ENCODE data around the gene FLII. TPM values are rescaled to one million over a fixed set of nuclear protein-coding genes. Genes with fewer than 3 reads are reported as not detected.

Gene FLII
- total RNA-seq, 1 donor from 2014 or later, result 183 TPM

- Mint-ChIP-seq H3K9me3 (no peaks in the 10 kb centered on the region), H3K36me3 (ENCODE audit: low read depth) (peaks cover 2% of the 10 kb centered on the region), H3K27ac (ENCODE audit: unreplicated experiment) (peak overlapping the region; percentile 62), H3K4me1 (peaks cover 9% of the 10 kb centered on the region), H3K4me3 (no peak overlapping the region), H3K27me3 (ENCODE audit: low read depth) (no peaks in the 10 kb centered on the region)
- no peak for TF ChIP-seq CTCF (conservative IDR thresholded peaks at IDR 0.05)
- DNase-seq (ENCODE audit: low read depth, low spot score), result no peak
Observed at GRCh38 chr17:18253947-18254821, 4.4 kb downstream of the FLII start.

- Mint-ChIP-seq H3K27ac (ENCODE audit: unreplicated experiment) (no peak overlapping the region), H3K4me1 (peaks cover 9% of the 10 kb centered on the region), H3K36me3 (ENCODE audit: low read depth) (peaks cover 2% of the 10 kb centered on the region), H3K4me3 (peak overlapping the region; percentile 49), H3K27me3 (ENCODE audit: low read depth) (no peaks in the 10 kb centered on the region), H3K9me3 (no peaks in the 10 kb centered on the region)
- no peak for TF ChIP-seq CTCF (conservative IDR thresholded peaks at IDR 0.05)
- no peak for DNase-seq (ENCODE audit: low read depth, low spot score)
Observed at GRCh38 chr17:18253187-18253884, 5.2 kb downstream of the FLII start.

- no peak overlapping the region for H3K4me3 Mint-ChIP-seq
Observed at GRCh38 chr17:18252160-18252559, 6.4 kb downstream of the FLII start.

GRCh38 chr17:18251204-18251603, 7.3 kb downstream of the FLII start:
- Mint-ChIP-seq H3K4me3 (no peak overlapping the region), H3K9me3 (no peaks in the 10 kb centered on the region), H3K27me3 (ENCODE audit: low read depth) (peaks cover 2% of the 10 kb centered on the region), H3K4me1 (peaks cover 4% of the 10 kb centered on the region), H3K27ac (ENCODE audit: unreplicated experiment) (no peak overlapping the region), H3K36me3 (ENCODE audit: low read depth) (peaks cover 5% of the 10 kb centered on the region)
- DNase-seq (ENCODE audit: low read depth, low spot score), result no peak
- TF ChIP-seq CTCF (conservative IDR thresholded peaks at IDR 0.05), result no peak

More at GRCh38 chr17:18252160-18252559, 6.4 kb downstream of the FLII start:
- H3K9me3 Mint-ChIP-seq, result no peaks in the 10 kb centered on the region
- no peak overlapping the region for H3K27ac Mint-ChIP-seq (ENCODE audit: unreplicated experiment)
- peaks cover 5% of the 10 kb centered on the region for H3K36me3 Mint-ChIP-seq (ENCODE audit: low read depth)
- H3K4me1 Mint-ChIP-seq, result peaks cover 7% of the 10 kb centered on the region
- no peak for TF ChIP-seq CTCF (conservative IDR thresholded peaks at IDR 0.05)
- peaks cover 2% of the 10 kb centered on the region for H3K27me3 Mint-ChIP-seq (ENCODE audit: low read depth)
- DNase-seq (ENCODE audit: low read depth, low spot score), result no peak

GRCh38 chr17:18250708-18251107, 7.8 kb downstream of the FLII start:
- no peak overlapping the region for H3K4me3 Mint-ChIP-seq
- TF ChIP-seq CTCF (conservative IDR thresholded peaks at IDR 0.05), result no peak
- no peak overlapping the region for H3K27ac Mint-ChIP-seq (ENCODE audit: unreplicated experiment)
- peaks cover 5% of the 10 kb centered on the region for H3K36me3 Mint-ChIP-seq (ENCODE audit: low read depth)
- peaks cover 2% of the 10 kb centered on the region for H3K27me3 Mint-ChIP-seq (ENCODE audit: low read depth)
- DNase-seq (ENCODE audit: low read depth, low spot score), result no peak
- H3K4me1 Mint-ChIP-seq, result peaks cover 4% of the 10 kb centered on the region
- H3K9me3 Mint-ChIP-seq, result no peaks in the 10 kb centered on the region
